WI38 (cell line): ENCODE data around the gene ISOC2.
"Not testable (repeated sequence)": the region's sequence is repeated elsewhere in the genome, so short reads cannot be mapped to it uniquely, and the experiment has no call there.

Experiments
- H3K4me3 ChIP-seq: 2 replicates; pipeline ENCODE4 v1.5.1; 2011; ENCODE audit warnings: low read depth, mild to moderate bottlenecking, control low read depth, low read length
- CTCF ChIP-seq: IDR thresholded peaks from 2 replicates; pipeline ENCODE4 v1.5.1; 2012; ENCODE audit warnings: low read depth, mild to moderate bottlenecking, control low read depth, low read length

The ISOC2 gene

GRCh38 chr19:55452749-55453346 is 8.6 kb downstream of the ISOC2 start:
- H3K4me3 ChIP-seq = no peak overlapping the region
- no peak for TF ChIP-seq CTCF

- H3K4me3 ChIP-seq = no peak overlapping the region
- TF ChIP-seq CTCF = no peak
These were observed 9.3 kb downstream of the ISOC2 start for GRCh38 chr19:55451965-55452748.

- no peak for TF ChIP-seq CTCF
- H3K4me3 ChIP-seq = no peak overlapping the region
These were observed 10.1 kb downstream of the ISOC2 start for GRCh38 chr19:55451163-55451964.

DNA sequence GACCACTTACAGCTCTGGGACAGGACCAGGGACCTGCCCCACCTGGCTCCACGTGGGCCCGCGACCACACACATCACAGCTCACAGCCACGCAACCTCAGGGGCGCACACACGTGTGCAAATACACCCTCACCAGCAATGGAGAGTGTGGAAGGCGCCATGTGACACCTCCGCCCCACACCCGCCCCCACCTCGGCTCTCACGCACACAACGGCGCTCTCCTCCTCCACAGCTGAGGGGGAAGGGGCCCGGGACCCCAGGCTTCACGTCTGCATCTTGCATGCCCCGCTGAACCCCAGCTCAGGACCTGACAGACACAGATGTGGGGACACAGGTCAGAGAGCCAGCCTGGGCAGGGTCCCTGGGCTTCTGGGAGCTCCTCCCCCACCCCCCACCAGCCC is 12.0 kb downstream of the ISOC2 start:
- TF ChIP-seq CTCF = no peak

DNA sequence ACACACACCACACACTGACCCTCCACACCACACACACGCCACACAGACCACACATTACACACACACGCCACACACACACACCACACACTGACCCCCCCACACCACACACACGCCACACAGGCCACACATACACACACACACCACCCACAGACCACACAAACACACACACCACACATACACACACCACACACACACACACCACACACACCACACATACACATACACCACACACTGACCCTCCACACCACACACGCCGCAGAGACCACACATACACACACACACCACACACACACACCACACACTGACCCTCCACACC is 13.3 kb downstream of the ISOC2 start:
- not testable (repeated sequence) for H3K4me3 ChIP-seq

More for the DNA sequence above, 12.0 kb downstream of the ISOC2 start:
- H3K4me3 ChIP-seq = no peak overlapping the region

GRCh38 chr19:55447421-55448174 is 13.8 kb downstream of the ISOC2 start:
- no peak overlapping the region for H3K4me3 ChIP-seq
- no peak for TF ChIP-seq CTCF

GRCh38 chr19:55446060-55446459 is 15.4 kb downstream of the ISOC2 start:
- H3K4me3 ChIP-seq = no peak overlapping the region
- TF ChIP-seq CTCF = no peak
